PC-9 (cell line): ENCODE data around the gene PRR14. TPM values are rescaled to one million over a fixed set of nuclear protein-coding genes. Genes with fewer than 3 reads are reported as not detected.
A peak's percentile ranks its signal among the peaks of the same experiment; 100 is the strongest.

Experiments
- BruUV-seq: library from RNA; stranded (reverse); fragments of 400-500 nt; replicated peaks from 2 replicates; lab custom pipeline; 2021; lab: Mats Ljungman, UMichigan
- CTCF ChIA-PET: fragments of 300-600 bp; sonication (Branson Sonifier 250); formaldehyde crosslinking; loops from one replicate; lab custom pipeline; 2022; ENCODE audit warnings: antibody characterized with exemption; lab: Charles Lee
- POLR2A ChIA-PET: fragments of 300-600 bp; sonication (Branson Sonifier 250); formaldehyde crosslinking; loops from one replicate; lab custom pipeline; 2022; ENCODE audit warnings: antibody characterized with exemption; ENCODE audit not compliant: unreplicated experiment; lab: Charles Lee
- DNase-seq, 2 experiments: peaks; one replicate each; pipeline versions ENCODE4 v3.0.0 to v3.0.0-alpha.2; 2015 to 2022; ENCODE audit warnings: mixed read lengths in 1 of 2
- H2AFZ ChIP-seq: fragments of 200-600 bp; sonication (generic); 2 replicates; pipeline ENCODE4 v1.8.1; 2017; ENCODE audit warnings: antibody characterized with exemption
- H3F3A ChIP-seq: fragments of 200-600 bp; sonication (generic); 2 replicates; pipeline ENCODE4 v1.8.1; 2017; ENCODE audit warnings: antibody characterized with exemption, mild to moderate bottlenecking, low read depth; ENCODE audit not compliant: insufficient read depth
- H3K27ac ChIP-seq: fragments of 200-600 bp; sonication (generic); 2 replicates; pipeline ENCODE4 v1.6.1; 2016; ENCODE audit warnings: mixed run types
- H3K27me3 ChIP-seq: fragments of 200-600 bp; sonication (generic); 2 replicates; pipeline ENCODE4 v1.6.1; 2016; ENCODE audit warnings: low read depth, mixed run types; ENCODE audit not compliant: insufficient read depth
- H3K36me3 ChIP-seq: fragments of 200-600 bp; sonication (generic); 2 replicates; pipeline ENCODE4 v1.6.1; 2016; ENCODE audit warnings: low read depth, mixed run types
- H3K4me1 ChIP-seq: fragments of 200-600 bp; sonication (generic); replicated peaks from 2 replicates; pipeline ENCODE4 v1.6.1; 2016; ENCODE audit warnings: mixed run types; ENCODE audit not compliant: insufficient read depth
- H3K4me2 ChIP-seq: fragments of 200-600 bp; sonication (generic); 2 replicates; pipeline ENCODE4 v1.6.1; 2017; ENCODE audit warnings: mixed run types
- H3K4me3 ChIP-seq: fragments of 200-600 bp; sonication (generic); 2 replicates; pipeline ENCODE4 v1.6.1; 2016; ENCODE audit warnings: mixed run types
- H3K79me2 ChIP-seq: fragments of 200-600 bp; sonication (generic); 2 replicates; pipeline ENCODE4 v1.6.1; 2017; ENCODE audit warnings: low read depth, mixed run types
- H3K9me2 ChIP-seq: fragments of 200-600 bp; sonication (generic); 2 replicates; pipeline ENCODE4 v1.8.1; 2017; ENCODE audit warnings: mild to moderate bottlenecking; ENCODE audit not compliant: insufficient read depth
- H3K9me3 ChIP-seq: fragments of 200-600 bp; sonication (generic); 2 replicates; pipeline ENCODE4 v1.8.1; 2016; ENCODE audit warnings: low read depth; ENCODE audit not compliant: insufficient read depth
- H4K20me1 ChIP-seq: fragments of 200-600 bp; sonication (generic); 2 replicates; pipeline ENCODE4 v1.8.1; 2017; ENCODE audit not compliant: insufficient read depth
- EZH2 ChIP-seq: fragments of 200-600 bp; sonication (generic); IDR thresholded peaks from 2 replicates; pipeline ENCODE4 v1.8.0; 2017; ENCODE audit warnings: antibody characterized with exemption, low read depth
- intact Hi-C: fragments of 100-400 bp; cut with micrococcal nuclease; formaldehyde crosslinking; loops from one replicate; pipeline ENCODE4 v1.10.0; 2022; ENCODE audit not compliant: unreplicated experiment
- total RNA-seq: library from RNA; stranded (reverse); gene quantifications from 2 replicates; pipeline ENCODE4 v1.2.3, GENCODE V29; 2021
- TF ChIP-seq, protein P1 (sequence below): fragments of 200-600 bp; sonication (generic); conservative IDR thresholded peaks from 2 replicates; pipeline ENCODE4 v1.6.1; 2017; ENCODE audit warnings: mixed run types, antibody characterized with exemption, mild to moderate bottlenecking, moderate library complexity

The PRR14 gene
- total RNA-seq, 1 experiment from 2014 or later: 67.3 TPM

- Histone ChIP-seq H3F3A (peaks cover 7% of the 10 kb centered on the region; the same call in 1 of the 2 replicates), H3K9me2 (no peaks in the 10 kb centered on the region), H3K4me2 (peak within 1 kb of the TSS; percentile 92), H3K36me3 (0 out of 2 replicates have a peak, but pooled peaks cover 6% of the 10 kb centered on the region), H3K4me3 (peak within 1 kb of the TSS; percentile 89), H3K27me3 (no peaks in the 10 kb centered on the region), H3K27ac (peak within 1 kb of the TSS; percentile 49), H3K79me2 (peaks cover 7% of the 10 kb centered on the region; the same call in 1 of the 2 replicates), H4K20me1 (no peaks in the 10 kb centered on the region), H3K4me1 (peaks cover 5% of the 10 kb centered on the region; the same call in 1 of the 2 replicates), H3K9me3 (no peaks in the 10 kb centered on the region), H2AFZ (peak within 1 kb of the TSS; percentile 99)
- BruUV-seq: TSS peak; percentile 34
- TF ChIP-seq EZH2: no peak
- TF ChIP-seq, protein P1, sequence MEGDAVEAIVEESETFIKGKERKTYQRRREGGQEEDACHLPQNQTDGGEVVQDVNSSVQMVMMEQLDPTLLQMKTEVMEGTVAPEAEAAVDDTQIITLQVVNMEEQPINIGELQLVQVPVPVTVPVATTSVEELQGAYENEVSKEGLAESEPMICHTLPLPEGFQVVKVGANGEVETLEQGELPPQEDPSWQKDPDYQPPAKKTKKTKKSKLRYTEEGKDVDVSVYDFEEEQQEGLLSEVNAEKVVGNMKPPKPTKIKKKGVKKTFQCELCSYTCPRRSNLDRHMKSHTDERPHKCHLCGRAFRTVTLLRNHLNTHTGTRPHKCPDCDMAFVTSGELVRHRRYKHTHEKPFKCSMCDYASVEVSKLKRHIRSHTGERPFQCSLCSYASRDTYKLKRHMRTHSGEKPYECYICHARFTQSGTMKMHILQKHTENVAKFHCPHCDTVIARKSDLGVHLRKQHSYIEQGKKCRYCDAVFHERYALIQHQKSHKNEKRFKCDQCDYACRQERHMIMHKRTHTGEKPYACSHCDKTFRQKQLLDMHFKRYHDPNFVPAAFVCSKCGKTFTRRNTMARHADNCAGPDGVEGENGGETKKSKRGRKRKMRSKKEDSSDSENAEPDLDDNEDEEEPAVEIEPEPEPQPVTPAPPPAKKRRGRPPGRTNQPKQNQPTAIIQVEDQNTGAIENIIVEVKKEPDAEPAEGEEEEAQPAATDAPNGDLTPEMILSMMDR: no peak; the same call in 1 of the 2 replicates
- peak; percentile 88 to 98 for DNase-seq
- intact Hi-C loops: no loop called here
- CTCF ChIA-PET: interaction anchor here (0.5 to 0.9 kb wide), 7 partner anchors 12 to 532 kb away, joined by 3 to 6 read pairs (median 3); partner anchors contain the start of genes DCTPP1 and ZNF747
- POLR2A ChIA-PET: interaction anchor here (0.5 to 1.0 kb wide), 7 partner anchors 10 to 905 kb away, joined by 3 to 9 read pairs (median 6); partner anchors contain the start of genes DCTPP1 and ZNF764
Measured at GRCh38 chr16:30609926-30610839, 40.6 kb upstream of the PRR14 start, which contains the start of gene ZNF689. Gene ZNF689 (minus strand): TSS chr16:30610389. CDS start chr16:30610041, 348 bp downstream.

- peak; percentile 57 to 77 for DNase-seq
- H4K20me1 ChIP-seq: no peaks in the 10 kb centered on the region
- POLR2A ChIA-PET: no interaction called here
- no peaks in the 10 kb centered on the region for H3K9me2 ChIP-seq
- H3K36me3 ChIP-seq: no peaks in the 10 kb centered on the region
- no peaks in the 10 kb centered on the region for H3K27me3 ChIP-seq
- TF ChIP-seq EZH2: no peak
- TF ChIP-seq, protein P1: peak; percentile 84
- no peak overlapping the region for H3K27ac ChIP-seq
- intact Hi-C loops: no loop called here
- no peaks in the 10 kb centered on the region; the same call in 1 of the 2 replicates for H3K4me1 ChIP-seq
- no peaks in the 10 kb centered on the region for H3K79me2 ChIP-seq
- BruUV-seq: no TSS peak
- no peak overlapping the region for H3K4me3 ChIP-seq
- CTCF ChIA-PET: interaction anchor here (0.7 to 1.4 kb wide), 5 partner anchors 43 to 206 kb away, joined by 3 to 7 read pairs (median 3); partner anchors contain the start of genes DCTPP1 and FBRS
- H3K4me2 ChIP-seq: no peak overlapping the region
- no peak overlapping the region for H2AFZ ChIP-seq
- peaks cover 7% of the 10 kb centered on the region; the same call in 1 of the 2 replicates for H3F3A ChIP-seq
- no peaks in the 10 kb centered on the region for H3K9me3 ChIP-seq
Measured at GRCh38 chr16:30615358-30616091, 35.2 kb upstream of the PRR14 start.

GRCh38 chr16:30619202-30619601, 31.6 kb upstream of the PRR14 start:
- Histone ChIP-seq H3K9me2 (no peaks in the 10 kb centered on the region), H4K20me1 (no peaks in the 10 kb centered on the region), H3K27ac (no peak overlapping the region), H3K9me3 (no peaks in the 10 kb centered on the region), H3F3A (no peaks in the 10 kb centered on the region), H3K36me3 (no peaks in the 10 kb centered on the region), H3K79me2 (no peaks in the 10 kb centered on the region), H2AFZ (no peak overlapping the region), H3K4me3 (no peak overlapping the region), H3K4me1 (no peaks in the 10 kb centered on the region), H3K4me2 (no peak overlapping the region), H3K27me3 (no peaks in the 10 kb centered on the region)
- intact Hi-C loops: no loop called here
- CTCF ChIA-PET: no interaction called here
- DNase-seq: no peak
- no peak for TF ChIP-seq EZH2
- TF ChIP-seq, protein P1: no peak
- BruUV-seq: no TSS peak
- POLR2A ChIA-PET: interaction anchor here (0.6 kb wide), 1 partner anchor 11 kb away, joined by 7 read pairs; no protein-coding TSS in a partner anchor
